ENCODE measurements around the gene IGSF5.
"Not testable (repeated sequence)": the region's sequence is repeated elsewhere in the genome, so short reads cannot be mapped to it uniquely, and the experiment has no call there.

Gene IGSF5

DNA sequence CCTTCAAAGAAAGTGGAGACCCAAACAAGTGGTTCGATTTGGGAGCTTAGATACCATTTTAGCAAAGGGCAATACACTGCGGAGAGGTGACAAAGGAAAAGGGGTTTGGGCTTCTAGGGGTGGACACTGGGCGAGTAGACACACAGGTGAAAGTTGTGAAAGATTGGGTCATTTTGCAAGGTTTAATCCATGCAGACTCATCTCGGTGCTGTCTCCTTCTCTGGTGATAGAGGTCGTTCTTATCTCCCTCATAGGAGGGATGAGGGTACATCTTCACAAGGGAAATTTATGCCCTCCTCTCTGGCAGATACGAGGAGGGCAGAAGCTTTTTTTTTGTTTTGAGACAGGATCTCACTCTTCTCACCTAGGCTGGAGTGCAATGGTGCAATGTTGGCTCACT is 6.4 kb upstream of the IGSF5 start:
- DNase-seq (ENCODE audit: low read depth in 4 of 4, low spot score in 1 of 4), result no peak

DNA sequence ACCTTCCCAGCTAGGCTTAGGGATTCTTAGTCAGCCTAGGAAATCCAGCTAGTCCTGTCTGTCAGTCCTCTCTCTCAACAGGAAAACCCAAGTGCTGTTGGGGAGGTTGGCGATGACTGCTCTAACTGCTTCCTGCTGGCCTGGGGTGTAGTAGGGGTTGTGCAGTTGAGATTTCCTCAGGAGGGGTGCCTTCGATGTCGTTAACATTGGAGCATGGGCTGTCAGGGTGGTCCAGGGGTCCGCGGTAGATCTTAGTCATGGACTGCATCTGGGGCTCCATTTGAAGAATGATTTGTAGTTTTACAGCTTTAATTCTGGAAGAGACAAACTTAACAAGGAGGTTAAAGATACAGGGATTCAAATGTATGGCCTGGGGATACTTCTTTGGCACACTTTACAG is 5.5 kb upstream of the IGSF5 start:
- not testable (repeated sequence) for DNase-seq (ENCODE audit: low read depth in 4 of 4, low spot score in 1 of 4)

DNA sequence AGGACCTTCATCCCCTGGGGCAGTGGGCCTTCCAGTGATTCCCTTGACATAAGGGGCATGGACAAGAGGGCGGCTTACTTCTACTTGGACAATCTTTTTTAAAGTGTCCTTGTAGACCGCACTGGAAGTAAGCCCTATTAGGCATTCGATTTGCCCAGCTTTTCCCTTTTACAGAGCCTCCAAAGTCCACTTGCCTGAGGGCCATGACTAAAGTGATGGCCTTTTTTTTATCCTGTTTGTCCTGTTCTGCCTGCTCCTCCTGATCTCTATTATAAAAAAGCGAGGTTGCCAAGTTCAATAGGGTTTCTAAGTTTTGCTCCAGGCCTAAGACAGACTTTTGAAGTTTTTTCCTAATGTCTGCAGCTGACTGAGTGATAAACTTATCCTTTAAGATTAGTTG is 2.4 kb upstream of the IGSF5 start:
- DNase-seq (ENCODE audit: low read depth in 4 of 4, low spot score in 1 of 4), result not testable (repeated sequence)

DNA sequence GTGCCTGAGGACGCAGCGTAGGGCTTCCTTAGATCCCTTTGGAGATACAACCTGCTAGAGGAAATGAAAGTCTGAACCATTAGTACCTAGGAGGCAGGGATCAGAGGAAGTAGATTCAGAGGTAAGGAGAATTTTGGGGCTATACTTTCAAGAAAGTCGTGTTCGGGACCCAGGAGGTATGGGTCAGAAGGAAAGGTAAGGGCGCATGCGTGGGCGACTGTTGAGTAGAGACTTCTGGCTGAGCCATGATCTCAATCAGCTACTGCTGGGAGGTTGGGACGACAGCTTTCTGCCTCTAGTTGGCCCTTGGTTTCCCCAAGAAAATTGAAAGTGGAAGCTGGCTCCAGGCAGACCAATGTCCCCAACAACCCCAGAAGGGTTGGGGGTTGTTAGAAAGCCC is 349 bp downstream of the IGSF5 start:
- DNase-seq (ENCODE audit: low read depth in 4 of 4, low spot score in 1 of 4), result not testable (repeated sequence)

DNA sequence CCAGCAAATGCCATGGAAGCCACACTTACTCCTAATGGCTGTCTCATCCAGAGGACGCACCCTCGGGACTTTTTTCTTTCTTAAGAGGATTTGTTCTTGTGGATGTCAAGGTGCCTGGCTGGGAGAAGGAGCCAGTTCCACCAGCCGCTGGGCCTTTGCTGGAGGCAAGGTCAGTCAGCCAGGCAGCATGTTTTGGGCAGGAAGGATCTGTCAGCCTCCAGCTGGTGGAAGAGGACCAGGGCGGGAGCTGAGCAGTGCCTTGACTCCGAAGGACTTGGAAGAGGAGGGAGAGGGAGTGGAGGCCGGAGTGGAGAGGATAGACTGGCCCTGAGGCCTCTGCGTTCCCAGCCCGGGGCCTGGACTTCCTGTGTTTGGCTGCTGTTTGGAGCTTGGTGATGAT is 5.7 kb downstream of the IGSF5 start:
- no peak for DNase-seq (ENCODE audit: low read depth in 4 of 4, low spot score in 1 of 4)

DNA sequence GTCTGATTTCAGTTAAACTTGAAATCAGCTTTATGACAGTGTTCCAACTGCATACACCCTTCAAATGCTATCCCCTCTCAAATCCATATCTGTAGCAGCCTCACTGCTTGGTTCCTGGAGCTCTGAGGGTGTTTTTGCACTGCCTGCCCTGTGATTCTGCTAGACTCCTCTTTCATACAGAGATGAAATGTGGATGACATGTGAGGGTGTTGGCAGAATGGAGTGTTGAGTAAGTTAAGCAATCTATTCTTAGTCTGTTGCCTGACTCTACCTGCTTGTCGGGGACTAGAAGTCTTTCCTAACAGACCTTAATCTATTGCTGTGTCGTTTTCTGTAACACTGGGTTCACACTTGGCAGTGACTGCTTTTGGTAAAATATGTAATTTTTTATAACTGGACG is 9.8 kb downstream of the IGSF5 start:
- no peak for DNase-seq (ENCODE audit: low read depth in 4 of 4, low spot score in 1 of 4)

GRCh38 chr21:39756285-39756684 is 11.3 kb downstream of the IGSF5 start:
- DNase-seq (ENCODE audit: low read depth in 4 of 4, low spot score in 1 of 4), result no peak

GRCh38 chr21:39763272-39763970 is 18.4 kb downstream of the IGSF5 start:
- DNase-seq (ENCODE audit: low read depth in 4 of 4, low spot score in 1 of 4), result no peak

DNA sequence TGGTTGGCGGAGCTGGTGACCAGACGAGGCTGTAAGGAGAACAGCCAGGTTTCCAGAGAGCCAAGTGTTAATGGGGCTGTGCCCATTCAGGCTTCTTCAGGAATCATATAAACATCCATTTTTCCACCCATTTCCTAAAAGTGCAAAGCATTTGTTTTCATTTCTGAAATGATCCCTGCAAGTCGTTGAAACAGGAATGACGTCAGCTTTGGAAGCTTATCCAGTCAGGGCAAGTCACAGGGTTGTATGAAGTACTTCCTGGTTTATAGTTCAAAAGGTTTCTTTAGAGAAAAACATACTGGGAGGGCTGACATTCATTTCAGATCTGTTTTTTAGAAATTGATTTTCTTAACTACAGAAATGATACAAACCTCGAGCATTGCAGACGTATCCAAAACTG is 29.2 kb downstream of the IGSF5 start:
- DNase-seq (ENCODE audit: low read depth in 4 of 4, low spot score in 1 of 4), result no peak

DNA sequence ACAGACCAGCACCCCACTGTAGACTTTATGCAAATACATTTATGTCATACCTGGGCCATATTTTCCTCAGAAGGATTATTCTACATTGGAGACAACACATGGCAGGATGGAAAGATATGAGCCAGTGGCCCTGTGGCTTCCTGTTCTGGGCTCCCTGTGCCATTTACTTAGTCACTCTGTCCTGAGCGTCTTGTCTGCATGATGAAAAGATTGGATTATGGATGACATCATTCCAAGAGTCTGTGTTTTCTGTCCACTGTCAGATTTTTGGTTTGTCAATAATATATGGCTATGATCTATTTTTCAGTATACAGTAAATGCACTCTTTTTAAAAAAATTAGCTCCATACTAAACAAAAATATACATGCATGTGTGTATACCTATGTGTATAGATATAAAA is 30.8 kb downstream of the IGSF5 start:
- no peak for DNase-seq (ENCODE audit: low read depth in 4 of 4, low spot score in 1 of 4)

DNA sequence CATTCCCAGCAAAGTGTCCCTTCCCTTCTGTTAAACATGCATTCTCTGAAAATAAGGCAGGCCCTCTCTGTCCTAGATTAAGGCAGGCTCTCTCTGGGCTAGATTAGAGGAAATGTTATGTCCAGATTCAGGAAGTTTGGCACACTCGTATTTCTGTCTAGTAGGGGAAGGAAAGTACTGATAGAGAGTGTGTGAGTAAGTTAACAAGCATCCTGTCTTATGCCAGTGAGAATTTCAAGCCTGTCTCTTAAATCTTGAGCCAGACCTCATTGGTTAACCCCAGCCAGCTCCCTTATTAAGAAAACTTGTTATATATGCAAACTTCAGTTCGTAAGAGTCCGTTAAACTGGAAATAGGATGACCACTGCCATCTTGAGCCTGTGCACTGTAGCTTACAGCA is 31.6 kb downstream of the IGSF5 start:
- no peak for DNase-seq (ENCODE audit: low read depth in 4 of 4, low spot score in 1 of 4)

DNA sequence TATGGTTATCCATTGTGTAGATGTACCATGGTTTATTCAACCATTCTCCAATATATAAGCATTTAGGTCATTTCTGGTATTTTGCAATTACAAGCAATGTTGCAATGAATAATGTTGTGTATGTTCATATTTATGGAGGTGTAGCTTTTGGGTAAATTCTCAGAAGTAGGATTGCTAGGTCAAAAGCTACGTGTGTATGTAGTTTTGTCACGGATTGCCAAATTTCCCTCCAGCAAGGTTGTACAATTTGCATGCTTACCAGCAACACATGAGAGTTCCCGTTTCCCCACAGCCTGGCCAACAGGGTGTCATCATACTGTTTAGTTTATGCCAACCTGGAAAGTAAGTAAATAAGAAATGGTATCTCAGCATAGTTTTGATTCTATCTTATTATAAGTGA is 36.3 kb downstream of the IGSF5 start:
- DNase-seq (ENCODE audit: low read depth in 4 of 4, low spot score in 1 of 4), result no peak

GRCh38 chr21:39788383-39788782 is 43.4 kb downstream of the IGSF5 start:
- no peak for DNase-seq (ENCODE audit: low read depth in 4 of 4, low spot score in 1 of 4)

GRCh38 chr21:39796466-39796865 is 51.5 kb downstream of the IGSF5 start:
- no peak for DNase-seq (ENCODE audit: low read depth in 4 of 4, low spot score in 1 of 4)

DNA sequence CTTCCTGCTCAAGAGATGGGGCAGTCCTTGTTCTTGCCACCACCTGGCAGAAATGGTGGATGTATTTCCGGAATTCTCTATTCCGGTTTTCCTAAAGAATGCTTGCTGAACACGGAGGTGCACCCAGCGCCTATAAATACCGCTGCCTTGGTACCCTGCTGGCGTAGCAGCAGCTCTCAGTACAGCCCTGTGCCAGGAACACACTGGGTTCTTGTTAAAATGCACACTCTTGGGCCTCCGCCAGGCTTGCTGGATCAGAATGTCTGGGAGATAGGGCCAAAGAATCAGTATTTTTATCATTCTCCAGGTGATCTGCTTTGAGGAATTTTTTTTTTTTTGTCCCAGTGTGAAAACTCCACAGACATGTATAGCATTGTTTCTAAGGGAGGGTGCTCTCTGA is 54.2 kb downstream of the IGSF5 start:
- DNase-seq (ENCODE audit: low read depth in 4 of 4, low spot score in 1 of 4), result no peak

GRCh38 chr21:39800311-39800710 is 55.3 kb downstream of the IGSF5 start:
- DNase-seq (ENCODE audit: low read depth in 4 of 4, low spot score in 1 of 4), result no peak

DNA sequence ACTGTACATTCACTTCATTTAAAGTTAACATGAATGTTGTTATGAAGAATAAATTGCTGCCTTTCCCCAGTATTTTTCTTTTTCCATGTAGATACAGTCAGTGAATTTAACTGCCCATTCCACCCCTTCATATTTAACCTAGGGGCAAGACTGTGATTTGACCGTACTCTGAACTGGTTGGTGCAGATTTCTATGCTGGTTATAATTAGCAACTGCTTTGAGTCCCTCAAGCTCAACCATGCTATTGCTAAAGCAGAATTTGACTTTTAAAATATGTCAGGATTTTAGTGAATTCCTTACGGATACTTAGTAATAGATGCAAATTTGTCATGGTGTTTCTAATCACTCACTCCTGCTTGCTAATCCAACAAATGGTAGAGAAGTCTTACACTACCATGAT is 57.2 kb downstream of the IGSF5 start:
- no peak for DNase-seq (ENCODE audit: low read depth in 4 of 4, low spot score in 1 of 4)

DNA sequence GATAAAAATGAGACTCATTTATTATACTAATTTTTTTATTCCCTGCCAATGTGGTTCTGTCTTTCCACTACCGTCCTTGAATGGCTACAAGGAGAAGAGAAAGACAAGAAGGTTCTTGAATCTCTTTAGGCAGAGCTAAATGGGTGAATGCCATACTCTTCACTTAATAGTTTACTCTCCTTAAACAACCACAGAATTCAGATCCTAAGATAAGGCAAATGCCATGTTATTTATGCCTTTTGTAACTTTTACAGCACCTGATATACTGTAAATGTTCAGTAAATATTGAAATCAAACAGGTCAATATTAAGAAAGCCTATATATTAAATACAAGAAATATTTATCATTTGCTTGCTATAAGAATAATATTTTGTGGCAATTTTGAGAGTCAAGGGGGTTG is 58.4 kb downstream of the IGSF5 start:
- DNase-seq (ENCODE audit: low read depth in 4 of 4, low spot score in 1 of 4), result no peak

- DNase-seq (ENCODE audit: low read depth in 4 of 4, low spot score in 1 of 4), result no peak
These were observed 59.3 kb downstream of the IGSF5 start for GRCh38 chr21:39804240-39804639.

DNA sequence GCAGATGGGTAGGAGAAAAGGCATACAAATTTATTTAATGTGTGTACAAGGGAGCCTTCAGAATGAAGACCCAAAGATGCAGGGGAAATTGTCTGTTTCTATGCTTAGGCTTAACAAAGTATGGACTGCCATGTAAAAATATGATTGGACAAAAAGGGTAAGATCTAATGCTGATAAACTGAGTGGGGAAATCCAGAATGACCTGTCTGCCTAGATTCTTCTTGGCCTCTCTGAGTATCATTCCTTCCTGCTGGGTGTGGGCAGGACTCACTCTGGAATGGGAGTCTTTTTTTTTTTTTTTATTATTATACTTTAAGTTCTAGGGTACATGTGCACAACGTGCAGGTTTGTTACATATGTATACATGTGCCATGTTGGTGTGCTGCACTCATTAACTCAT is 61.0 kb downstream of the IGSF5 start:
- no peak for DNase-seq (ENCODE audit: low read depth in 4 of 4, low spot score in 1 of 4)

GRCh38 chr21:39807738-39808137 is 62.8 kb downstream of the IGSF5 start:
- no peak for DNase-seq (ENCODE audit: low read depth in 4 of 4, low spot score in 1 of 4)

GRCh38 chr21:39809936-39810335 is 65.0 kb downstream of the IGSF5 start:
- DNase-seq (ENCODE audit: low read depth in 4 of 4, low spot score in 1 of 4), result no peak

DNA sequence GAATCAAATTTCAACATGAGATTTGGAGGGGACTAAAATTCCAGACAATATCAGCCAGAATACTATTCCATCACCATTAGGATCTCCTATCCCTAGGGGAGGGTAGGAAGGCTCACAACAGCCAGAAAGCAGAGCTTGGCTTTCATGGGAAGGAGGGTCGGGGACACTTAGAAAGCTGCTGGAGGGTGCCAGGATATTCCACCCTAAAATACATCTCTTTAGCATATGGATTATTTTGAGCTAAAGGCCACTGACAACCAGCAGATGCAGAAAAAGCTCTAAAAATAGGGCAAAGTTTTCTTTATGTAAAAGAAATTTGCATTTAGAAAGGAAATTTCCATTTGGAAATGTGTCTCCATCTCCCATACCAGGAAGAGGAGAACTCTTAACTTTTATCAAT is 68.0 kb downstream of the IGSF5 start:
- DNase-seq (ENCODE audit: low read depth in 4 of 4, low spot score in 1 of 4), result no peak

GRCh38 chr21:39818557-39818956 is 73.6 kb downstream of the IGSF5 start:
- no peak for DNase-seq (ENCODE audit: low read depth in 4 of 4, low spot score in 1 of 4)
